Measurements from ENCODE around the gene FARSA.

GRCh38 chr19:12947702-12948611 is 14.4 kb upstream of the FARSA start:
- TF ChIP-seq CTCF (IDR thresholded peaks at IDR 0.05): no peak
- TF ChIP-seq POLR2A (IDR thresholded peaks at IDR 0.05): no peak
